ENCODE measurements around the gene STX18. TPM values are rescaled to one million over a fixed set of nuclear protein-coding genes. Genes with fewer than 3 reads are reported as not detected.

Gene STX18
- total RNA-seq, 4 donors from 2014 or later, result 17.8 to 25.4 (median 23.4) TPM

DNA sequence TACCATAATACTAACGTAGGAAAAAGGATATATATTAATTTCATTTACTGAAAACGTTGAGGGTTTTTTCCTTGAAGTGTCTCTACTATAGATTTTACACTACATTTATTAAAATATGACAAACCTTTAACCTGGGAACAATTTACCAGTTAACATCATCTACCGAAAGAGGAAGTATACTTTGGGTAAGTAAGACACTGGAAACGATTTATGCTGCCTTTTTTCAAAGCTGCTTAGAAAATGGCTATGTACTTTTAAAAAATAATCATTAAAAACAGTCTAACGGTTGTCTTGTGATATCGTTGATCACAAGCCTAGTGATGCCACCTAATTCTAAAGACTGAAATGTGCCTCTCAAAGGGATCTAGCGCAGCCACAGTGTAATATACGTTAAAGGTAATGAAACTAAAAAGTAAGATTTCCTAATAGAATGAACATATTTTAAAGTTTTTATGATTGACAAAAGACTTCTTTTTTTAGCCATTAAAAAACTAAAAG is 50.4 kb downstream of the STX18 start:
- Histone ChIP-seq H3K27me3 (no peaks in the 10 kb centered on the region), H3K9me3 (no peaks in the 10 kb centered on the region), H3K27ac (no peak overlapping the region), H3K4me3 (no peak overlapping the region), H3K36me3 (no peaks in the 10 kb centered on the region), H3K4me1 (peaks cover 0 to 19% (median 0%) of the 10 kb centered on the region in 3 donors)
- WGBS, 2 donors (ENCODE audit: low coverage in 1 of 2), result 81 to 95% methylated on average over 8 of the region's 8 CpGs
- TF ChIP-seq CTCF (IDR thresholded peaks at IDR 0.05), result no peak
- no peak for TF ChIP-seq POLR2A (IDR thresholded peaks at IDR 0.05)
- TF ChIP-seq POLR2AphosphoS5 (IDR thresholded peaks at IDR 0.05), result no peak
- TF ChIP-seq EP300 (IDR thresholded peaks at IDR 0.05), result no peak
- no peak for ATAC-seq

GRCh38 chr4:4490816-4491215 is 51.0 kb downstream of the STX18 start:
- H3K4me1 ChIP-seq, result peaks cover 0 to 19% (median 0%) of the 10 kb centered on the region in 3 donors
- H3K9me3 ChIP-seq, result no peaks in the 10 kb centered on the region
- no peak for ATAC-seq
- H3K4me3 ChIP-seq, result no peak overlapping the region
- H3K27me3 ChIP-seq, result no peaks in the 10 kb centered on the region
- TF ChIP-seq EP300 (IDR thresholded peaks at IDR 0.05) (no peak), POLR2A (IDR thresholded peaks at IDR 0.05) (no peak)
- H3K36me3 ChIP-seq, result no peaks in the 10 kb centered on the region
- 86 to 88% methylated on average over 5 of the region's 5 CpGs for WGBS, 2 donors (ENCODE audit: low coverage in 1 of 2)
- no peak overlapping the region for H3K27ac ChIP-seq

- TF ChIP-seq CTCF (IDR thresholded peaks at IDR 0.05), result no peak
- TF ChIP-seq POLR2AphosphoS5 (IDR thresholded peaks at IDR 0.05), result no peak
- TF ChIP-seq POLR2A (IDR thresholded peaks at IDR 0.05), result no peak
- TF ChIP-seq EP300 (IDR thresholded peaks at IDR 0.05), result no peak
- Histone ChIP-seq H3K27me3 (no peaks in the 10 kb centered on the region), H3K27ac (no peak overlapping the region), H3K9me3 (no peaks in the 10 kb centered on the region), H3K4me3 (no peak overlapping the region), H3K36me3 (no peaks in the 10 kb centered on the region), H3K4me1 (peaks cover 0 to 19% (median 0%) of the 10 kb centered on the region in 3 donors)
- WGBS, 2 donors (ENCODE audit: low coverage in 1 of 2), result 80 to 97% methylated on average over 3 of the region's 3 CpGs
- ATAC-seq, result no peak
Measured at GRCh38 chr4:4490041-4490440, 51.8 kb downstream of the STX18 start.

DNA sequence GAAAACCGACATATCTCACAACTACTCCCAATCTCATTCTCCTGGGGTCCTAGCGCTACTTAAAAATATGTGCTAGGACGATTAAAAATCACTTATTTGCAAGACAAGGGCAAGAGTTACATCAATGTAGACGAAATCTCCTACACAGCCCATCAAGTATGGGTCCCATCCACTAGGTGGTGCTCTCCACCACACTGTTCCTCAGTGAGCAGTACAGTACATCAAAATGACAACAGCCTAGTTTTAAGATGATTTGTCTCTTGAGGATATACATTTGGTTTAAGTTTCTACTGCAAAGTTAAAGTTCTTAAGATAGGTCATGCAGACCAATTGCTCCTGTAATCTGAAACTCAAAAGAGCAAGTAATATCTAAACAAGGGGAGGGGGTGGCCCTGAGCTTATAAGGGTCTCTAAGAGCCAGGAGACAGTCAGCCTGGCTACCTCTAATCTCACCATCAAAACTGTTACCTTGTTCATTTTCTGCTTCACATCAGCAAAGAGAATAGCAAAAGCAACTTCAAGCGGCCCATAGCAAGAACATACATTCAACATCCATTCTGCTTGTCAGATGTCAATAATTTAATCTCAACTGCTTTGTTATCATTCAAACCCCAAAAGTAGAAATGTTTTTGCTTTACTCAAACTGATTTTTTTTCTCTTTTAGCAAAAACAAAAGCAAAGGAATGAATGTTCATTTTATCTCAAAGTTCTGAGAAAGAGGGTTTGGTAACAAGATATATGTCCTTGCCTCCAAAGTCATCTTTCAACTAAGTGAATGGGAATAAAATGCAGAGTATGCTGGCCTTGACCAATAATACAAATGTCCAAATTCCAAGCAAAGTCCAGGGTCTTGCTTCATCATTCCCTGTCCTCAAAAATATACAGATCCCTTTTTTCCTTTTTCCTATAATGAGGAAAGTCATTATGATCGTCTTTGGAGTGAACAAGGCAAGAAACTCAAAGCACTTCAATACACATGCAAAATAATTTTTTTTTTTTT is 53.1 kb downstream of the STX18 start:
- no peak overlapping the region for H3K27ac ChIP-seq
- 41 to 49% methylated on average over 4 to 6 of the region's 6 CpGs for WGBS, 2 donors (ENCODE audit: low coverage in 1 of 2)

More for the DNA sequence above, 53.1 kb downstream of the STX18 start:
- Histone ChIP-seq H3K27me3 (no peaks in the 10 kb centered on the region), H3K4me1 (peaks cover 0 to 19% (median 0%) of the 10 kb centered on the region in 3 donors), H3K4me3 (no peak overlapping the region), H3K9me3 (no peaks in the 10 kb centered on the region), H3K36me3 (no peaks in the 10 kb centered on the region)
- peak; percentile 75 for ATAC-seq
- TF ChIP-seq CTCF (IDR thresholded peaks at IDR 0.05) (peak; percentile 56 to 80 (median 67)), EP300 (IDR thresholded peaks at IDR 0.05) (no peak), POLR2A (IDR thresholded peaks at IDR 0.05) (no peak), POLR2AphosphoS5 (IDR thresholded peaks at IDR 0.05) (no peak)
